Neural cell (in vitro differentiated cells): ENCODE measurements around the gene KERA.

Source experiments
- CTCF ChIP-seq: fragments of 450-650 bp; IDR thresholded peaks from 2 replicates; pipeline ENCODE4 v1.5.1; 2014; ENCODE audit warnings: antibody characterized with exemption, mild to moderate bottlenecking, moderate library complexity; ENCODE audit not compliant: poor library complexity, severe bottlenecking
- EP300 ChIP-seq: fragments of 450-650 bp; conservative IDR thresholded peaks from 2 replicates; pipeline ENCODE4 v1.6.1; 2014; ENCODE audit warnings: antibody characterized with exemption, mild to moderate bottlenecking, moderate library complexity; ENCODE audit not compliant: poor library complexity, severe bottlenecking
- EZH2 ChIP-seq: fragments of 200-600, 300-800 bp; shearing (Covaris generic), sonication (generic); IDR thresholded peaks from 2 replicates; pipeline ENCODE4 v1.6.1; 2014; ENCODE audit warnings: antibody characterized with exemption, low read length, borderline replicate concordance, mild to moderate bottlenecking; ENCODE audit not compliant: insufficient read depth, poor library complexity, severe bottlenecking
- MXI1 ChIP-seq: fragments of 450-650 bp; conservative IDR thresholded peaks from 2 replicates; pipeline ENCODE4 v1.6.1; 2014; ENCODE audit warnings: antibody characterized with exemption, mild to moderate bottlenecking; ENCODE audit not compliant: poor library complexity, severe bottlenecking
- POLR2AphosphoS5 ChIP-seq: IDR thresholded peaks from 2 replicates; pipeline ENCODE4 v1.6.1; 2012
- RAD21 ChIP-seq: fragments of 450-650 bp; conservative IDR thresholded peaks from 2 replicates; pipeline ENCODE4 v1.6.1; 2014; ENCODE audit warnings: antibody characterized with exemption, mild to moderate bottlenecking, moderate library complexity
- SMC3 ChIP-seq: fragments of 450-650 bp; conservative IDR thresholded peaks from 2 replicates; pipeline ENCODE4 v1.6.1; 2014; ENCODE audit warnings: antibody characterized with exemption, mild to moderate bottlenecking, moderate library complexity; ENCODE audit not compliant: poor library complexity
- TAF1 ChIP-seq: IDR thresholded peaks from 2 replicates; pipeline ENCODE4 v1.6.1; 2012; ENCODE audit warnings: low read depth

- TF ChIP-seq CTCF (no peak), EP300 (no peak), POLR2AphosphoS5 (no peak), EZH2 (no peak), MXI1 (no peak), SMC3 (no peak), TAF1 (no peak), RAD21 (no peak)
Observed at GRCh38 chr12:91055976-91056375, 1.8 kb downstream of the KERA start.
